Glomerular endothelial cell (primary cell): ENCODE measurements around the gene MCMBP. TPM values are rescaled to one million over a fixed set of nuclear protein-coding genes. Genes with fewer than 3 reads are reported as not detected.
"Not testable (repeated sequence)": the region's sequence is repeated elsewhere in the genome, so short reads cannot be mapped to it uniquely, and the experiment has no call there.

Experiments used
- DNase-seq: peaks from one replicate; pipeline ENCODE4 v3.0.0-alpha.2; 2011; ENCODE audit warnings: low read depth, low spot score; ENCODE audit errors: extremely low read depth
- total RNA-seq: library from RNA; depleted of rRNA; stranded (reverse); fragments of >200 nt; gene quantifications from 2 replicates; pipeline ENCODE4 v1.2.3, GENCODE V29; 2015

Gene MCMBP
- total RNA-seq, 1 donor from 2014 or later, result 55.8 TPM

GRCh38 chr10:119831656-119832055 is 41.0 kb downstream of the MCMBP start:
- no peak for DNase-seq

- DNase-seq, result no peak
These were observed 41.8 kb downstream of the MCMBP start for GRCh38 chr10:119830851-119831250.

- no peak for DNase-seq
These were observed 43.2 kb downstream of the MCMBP start for GRCh38 chr10:119829429-119829828.

- DNase-seq, result no peak
These were observed 45.2 kb downstream of the MCMBP start for GRCh38 chr10:119827430-119827829.

- DNase-seq, result no peak
These were observed 45.9 kb downstream of the MCMBP start for GRCh38 chr10:119826771-119827170.

GRCh38 chr10:119824299-119824698 is 48.3 kb downstream of the MCMBP start:
- no peak for DNase-seq

- no peak for DNase-seq
These were observed 51.5 kb downstream of the MCMBP start for GRCh38 chr10:119821182-119821581.

GRCh38 chr10:119818889-119819270 is 53.8 kb downstream of the MCMBP start:
- no peak for DNase-seq

GRCh38 chr10:119817991-119818888 is 54.4 kb downstream of the MCMBP start:
- no peak for DNase-seq

GRCh38 chr10:119815671-119816070 is 57.0 kb downstream of the MCMBP start:
- DNase-seq, result no peak

GRCh38 chr10:119812684-119813083 is 60.0 kb downstream of the MCMBP start:
- no peak for DNase-seq

- DNase-seq, result no peak
These were observed 61.5 kb downstream of the MCMBP start for GRCh38 chr10:119811122-119811521.

- no peak for DNase-seq
These were observed 64.5 kb downstream of the MCMBP start for GRCh38 chr10:119807960-119808697.

- no peak for DNase-seq
These were observed 66.1 kb downstream of the MCMBP start for GRCh38 chr10:119806334-119807130.

GRCh38 chr10:119805702-119806230 is 66.9 kb downstream of the MCMBP start:
- DNase-seq, result no peak

GRCh38 chr10:119803264-119803663 is 69.4 kb downstream of the MCMBP start:
- DNase-seq, result no peak

GRCh38 chr10:119801998-119802538 is 70.6 kb downstream of the MCMBP start:
- DNase-seq, result no peak

GRCh38 chr10:119801176-119801575 is 71.5 kb downstream of the MCMBP start:
- DNase-seq, result no peak

- DNase-seq, result no peak
These were observed 76.6 kb downstream of the MCMBP start for GRCh38 chr10:119796039-119796438.

- not testable (repeated sequence) for DNase-seq
These were observed 77.5 kb downstream of the MCMBP start for GRCh38 chr10:119795101-119795500.
